Suprapubic skin (tissue), 4 donors: ENCODE data around the gene ZEB2.

Source experiments
- CTCF ChIP-seq, 2 donors: fragments of 200-600 bp in 1 of 2; fragments of 450-650 bp in 1 of 2; sonication (generic) in 1 of 2; IDR thresholded peaks; one replicate each; pipeline ENCODE4 v1.5.1; 2016 to 2019; ENCODE audit warnings: antibody characterized with exemption in 2 of 2, mild to moderate bottlenecking in 1 of 2, moderate library complexity in 1 of 2
- POLR2A ChIP-seq, 2 donors: fragments of 450-650 bp; IDR thresholded peaks; one replicate each; pipeline ENCODE4 v1.6.1; 2017; ENCODE audit warnings: antibody characterized with exemption in 2 of 2, mild to moderate bottlenecking in 2 of 2, moderate library complexity in 2 of 2
- POLR2AphosphoS5 ChIP-seq, 3 donors: sonication (generic); formaldehyde crosslinking; IDR thresholded peaks; one replicate each; pipeline ENCODE4 v1.6.1; 2017; ENCODE audit warnings: antibody characterized with exemption in 3 of 3

- TF ChIP-seq POLR2A (IDR thresholded peaks at IDR 0.05) (no peak), POLR2AphosphoS5 (IDR thresholded peaks at IDR 0.05) (no peak), CTCF (IDR thresholded peaks at IDR 0.05) (no peak)
Measured at GRCh38 chr2:144547494-144547893, 27.6 kb upstream of the ZEB2 start.
